Mucosa of descending colon (tissue), 3 donors: ENCODE results near the gene CFAP99. TPM values are rescaled to one million over a fixed set of nuclear protein-coding genes. Genes with fewer than 3 reads are reported as not detected.

Source experiments
- ATAC-seq: fragments of 200-7000 bp; cut with Tn5 transposase; one replicate; pipeline ENCODE4 v1.9.1; 2020; ENCODE audit warnings: mild to moderate bottlenecking, moderate library complexity
- DNase-seq, 3 donors: peaks; one replicate each; pipeline ENCODE4 v3.0.0-alpha.2; 2020
- H3K36me3 ChIP-seq: fragments of 200-600 bp; one replicate; pipeline ENCODE4 v1.8.0; 2021; ENCODE audit warnings: low read depth, mild to moderate bottlenecking
- H3K4me1 ChIP-seq: fragments of 200-600 bp; one replicate; pipeline ENCODE4 v1.8.0; 2021; ENCODE audit warnings: low read depth, mild to moderate bottlenecking
- H3K4me3 ChIP-seq: fragments of 200-600 bp; one replicate; pipeline ENCODE4 v1.8.0; 2021; ENCODE audit warnings: mild to moderate bottlenecking
- H3K9me3 ChIP-seq: fragments of 200-600 bp; one replicate; pipeline ENCODE4 v1.8.0; 2021; ENCODE audit warnings: mild to moderate bottlenecking
- intact Hi-C, 2 donors: fragments of 100-400 bp; cut with DNase I in 1 of 2; cut with micrococcal nuclease in 1 of 2; formaldehyde crosslinking; loops; one replicate each; pipeline versions ENCODE4 v1.11.0 to v1.11.1; 2022; cut with DNase I, micrococcal nuclease
- total RNA-seq, 3 donors: library from RNA; stranded (reverse); fragmentation: NEBNext Ultra II Directional in 2 of 3; extraction: Animal tissue kit (Norgen Biotek cat#: 25700) in 2 of 3; gene quantifications; one replicate each; pipeline versions ENCODE4 v1.2.1 to v1.2.4, GENCODE V29; 2021 to 2023
- TF ChIP-seq, protein P1 (sequence below): fragments of 200-600 bp; IDR thresholded peaks from one replicate; pipeline ENCODE4 v1.8.0; 2022; ENCODE audit warnings: antibody characterized with exemption, mild to moderate bottlenecking
- donor health status: DM: no; HTN: no; CAD: no; lungs with moderate emphysema.
- donor health status: DM: no; HTN: no; CAD: no.
- donor health status: DM: no; HTN: yes; CAD: no.

CFAP99 gene
- total RNA-seq, 3 donors from 2014 or later = 1.2 to 1.3 (median 1.2) TPM

DNA sequence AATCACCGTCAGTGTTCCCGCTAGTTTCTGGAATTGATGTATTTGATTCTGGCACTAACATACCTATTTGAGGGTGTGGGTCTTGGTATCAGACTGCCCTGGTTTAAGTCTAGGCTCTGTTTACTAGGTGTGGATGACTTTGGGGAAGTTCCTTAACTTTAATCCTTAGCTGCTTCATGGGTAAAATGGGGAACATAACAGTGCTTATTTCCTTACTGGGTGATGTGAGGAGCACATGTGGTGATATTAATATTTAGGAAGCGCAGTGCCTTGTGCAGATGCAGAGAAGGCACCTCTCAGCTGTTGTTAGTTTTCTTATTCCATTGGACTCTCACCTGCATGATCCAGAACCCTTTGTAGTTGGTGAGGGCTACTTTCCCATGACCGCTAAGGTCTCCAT is 67.2 kb downstream of the CFAP99 start:
- peaks cover 67% of the 10 kb centered on the region for H3K4me1 ChIP-seq
- TF ChIP-seq, protein P1, sequence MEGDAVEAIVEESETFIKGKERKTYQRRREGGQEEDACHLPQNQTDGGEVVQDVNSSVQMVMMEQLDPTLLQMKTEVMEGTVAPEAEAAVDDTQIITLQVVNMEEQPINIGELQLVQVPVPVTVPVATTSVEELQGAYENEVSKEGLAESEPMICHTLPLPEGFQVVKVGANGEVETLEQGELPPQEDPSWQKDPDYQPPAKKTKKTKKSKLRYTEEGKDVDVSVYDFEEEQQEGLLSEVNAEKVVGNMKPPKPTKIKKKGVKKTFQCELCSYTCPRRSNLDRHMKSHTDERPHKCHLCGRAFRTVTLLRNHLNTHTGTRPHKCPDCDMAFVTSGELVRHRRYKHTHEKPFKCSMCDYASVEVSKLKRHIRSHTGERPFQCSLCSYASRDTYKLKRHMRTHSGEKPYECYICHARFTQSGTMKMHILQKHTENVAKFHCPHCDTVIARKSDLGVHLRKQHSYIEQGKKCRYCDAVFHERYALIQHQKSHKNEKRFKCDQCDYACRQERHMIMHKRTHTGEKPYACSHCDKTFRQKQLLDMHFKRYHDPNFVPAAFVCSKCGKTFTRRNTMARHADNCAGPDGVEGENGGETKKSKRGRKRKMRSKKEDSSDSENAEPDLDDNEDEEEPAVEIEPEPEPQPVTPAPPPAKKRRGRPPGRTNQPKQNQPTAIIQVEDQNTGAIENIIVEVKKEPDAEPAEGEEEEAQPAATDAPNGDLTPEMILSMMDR = no peak
- DNase-seq (no peak), ATAC-seq (no peak)
- no peak overlapping the region for H3K4me3 ChIP-seq
- no peaks in the 10 kb centered on the region for H3K36me3 ChIP-seq
- H3K9me3 ChIP-seq = no peaks in the 10 kb centered on the region
- intact Hi-C loops = no loop called here

GRCh38 chr4:2486981-2487380 is 68.2 kb downstream of the CFAP99 start:
- peaks cover 57% of the 10 kb centered on the region for H3K4me1 ChIP-seq
- ATAC-seq (no peak), DNase-seq (no peak)
- TF ChIP-seq, protein P1 = no peak
- intact Hi-C loops = no loop called here
- H3K36me3 ChIP-seq = no peaks in the 10 kb centered on the region
- no peak overlapping the region for H3K4me3 ChIP-seq
- H3K9me3 ChIP-seq = no peaks in the 10 kb centered on the region

DNA sequence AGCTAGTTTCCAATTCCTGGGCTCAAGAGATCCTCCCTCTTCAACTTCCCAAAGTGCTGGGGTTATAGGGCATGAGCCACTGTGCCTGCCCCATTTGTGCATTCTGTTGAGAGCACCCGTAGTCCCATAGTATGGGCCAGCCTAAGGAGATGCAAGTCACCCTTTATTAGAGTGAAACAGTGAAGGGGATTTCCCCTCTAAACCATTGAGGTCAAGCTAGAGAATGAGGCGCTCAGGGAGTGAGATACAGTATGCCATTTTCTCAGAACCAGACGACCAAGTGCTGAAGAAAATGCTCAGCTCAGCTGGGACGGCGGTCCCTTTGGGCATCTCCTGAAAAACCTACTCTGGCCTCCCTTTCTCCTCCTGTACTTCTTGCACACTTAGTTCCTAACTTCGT is 68.9 kb downstream of the CFAP99 start:
- intact Hi-C loops = no loop called here
- ATAC-seq = no peak
- H3K36me3 ChIP-seq = no peaks in the 10 kb centered on the region
- TF ChIP-seq, protein P1 = no peak
- H3K4me1 ChIP-seq = peaks cover 51% of the 10 kb centered on the region
- no peak for DNase-seq
- H3K9me3 ChIP-seq = no peaks in the 10 kb centered on the region
- H3K4me3 ChIP-seq = no peak overlapping the region

DNA sequence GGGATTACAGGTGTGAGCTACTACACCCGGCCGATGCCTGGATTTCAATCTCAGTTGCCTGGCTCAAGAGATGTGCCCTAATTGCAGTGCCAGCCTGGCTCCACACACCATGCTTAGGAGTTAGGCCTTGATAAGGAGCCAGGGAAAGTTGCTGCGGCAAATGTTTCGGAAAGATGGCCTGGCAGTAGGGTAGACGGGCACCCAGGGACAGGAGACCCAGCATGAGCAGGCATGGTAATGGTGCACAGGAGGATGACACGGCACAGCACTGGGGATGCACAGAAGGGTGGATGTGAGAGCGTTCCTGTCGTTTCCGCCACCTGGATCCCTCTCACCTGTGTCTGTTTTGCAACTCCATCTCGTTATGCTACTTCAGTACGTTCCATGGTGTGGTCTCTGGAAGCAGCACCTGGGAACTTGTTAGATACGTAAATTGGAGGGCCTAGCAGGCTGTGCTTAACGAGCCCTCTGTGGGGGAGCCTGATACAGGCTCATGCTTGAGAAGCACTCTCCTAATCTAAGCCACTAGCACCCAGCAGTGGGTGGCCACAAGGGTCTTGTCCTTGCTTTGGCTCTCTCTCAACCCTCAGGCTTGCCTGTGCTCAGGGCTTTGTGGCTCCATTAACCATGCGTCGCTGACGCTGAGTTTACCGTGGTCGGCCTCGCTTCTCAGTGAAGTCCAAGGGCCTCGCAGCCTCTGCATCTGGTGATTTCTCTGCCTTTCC is 70.5 kb downstream of the CFAP99 start:
- H3K4me3 ChIP-seq = no peak overlapping the region
- H3K36me3 ChIP-seq = no peaks in the 10 kb centered on the region
- DNase-seq = no peak
- peaks cover 40% of the 10 kb centered on the region for H3K4me1 ChIP-seq
- ATAC-seq = no peak
- TF ChIP-seq, protein P1 = no peak
- no peaks in the 10 kb centered on the region for H3K9me3 ChIP-seq
- intact Hi-C loops = no loop called here

GRCh38 chr4:2489841-2490552 is 71.2 kb downstream of the CFAP99 start:
- intact Hi-C loops = no loop called here
- DNase-seq = no peak
- H3K4me1 ChIP-seq = peaks cover 32% of the 10 kb centered on the region

More at GRCh38 chr4:2489841-2490552, 71.2 kb downstream of the CFAP99 start:
- Histone ChIP-seq H3K9me3 (no peaks in the 10 kb centered on the region), H3K4me3 (no peak overlapping the region), H3K36me3 (no peaks in the 10 kb centered on the region)
- TF ChIP-seq, protein P1 = no peak
- no peak for ATAC-seq
